Smooth muscle cell (in vitro differentiated cells): Measurements from ENCODE around the gene SPARC. TPM values are rescaled to one million over a fixed set of nuclear protein-coding genes. Genes with fewer than 3 reads are reported as not detected.
"Not testable (repeated sequence)": the region's sequence is repeated elsewhere in the genome, so short reads cannot be mapped to it uniquely, and the experiment has no call there.

Experiments used
- DNase-seq: peaks from one replicate; lab custom pipeline; 2025; ENCODE audit not compliant: unreplicated experiment; lab: John Stamatoyannopoulos, UW
- H2AFZ ChIP-seq: fragments of 200-600 bp; sonication (generic); 2 replicates; pipeline ENCODE4 v1.6.0; 2016; ENCODE audit warnings: antibody characterized with exemption, low read depth, mild to moderate bottlenecking
- H3F3A ChIP-seq: fragments of 200-600 bp; sonication (generic); 2 replicates; pipeline ENCODE4 v1.6.0; 2017; ENCODE audit warnings: antibody characterized with exemption, low read depth
- H3K27ac ChIP-seq: fragments of 200-600 bp; sonication (generic); 2 replicates; pipeline ENCODE4 v1.5.1; 2016; ENCODE audit warnings: low read depth, mild to moderate bottlenecking
- H3K27me3 ChIP-seq: fragments of 200-600 bp; sonication (generic); 2 replicates; pipeline ENCODE4 v1.6.1; 2016; ENCODE audit warnings: low read depth, mild to moderate bottlenecking
- H3K36me3 ChIP-seq: fragments of 200-600 bp; sonication (generic); 2 replicates; pipeline ENCODE4 v1.5.1; 2016; ENCODE audit warnings: low read depth
- H3K4me1 ChIP-seq: fragments of 200-600 bp; sonication (generic); 2 replicates; pipeline ENCODE4 v1.5.1; 2016; ENCODE audit warnings: low read depth
- H3K4me2 ChIP-seq: fragments of 200-600 bp; sonication (generic); 2 replicates; pipeline ENCODE4 v1.6.0; 2016; ENCODE audit warnings: mild to moderate bottlenecking
- H3K4me3 ChIP-seq: fragments of 200-600 bp; sonication (generic); 2 replicates; pipeline ENCODE4 v1.5.1; 2016; ENCODE audit warnings: mild to moderate bottlenecking
- H3K79me2 ChIP-seq: fragments of 200-600 bp; sonication (generic); 2 replicates; pipeline ENCODE4 v1.6.0; 2016; ENCODE audit warnings: low read depth, mild to moderate bottlenecking
- H3K9ac ChIP-seq: fragments of 200-600 bp; sonication (generic); 2 replicates; pipeline ENCODE4 v1.6.0; 2016; ENCODE audit warnings: low read depth
- H3K9me3 ChIP-seq: fragments of 200-600 bp; sonication (generic); replicated peaks from 2 replicates; pipeline ENCODE4 v1.5.1; 2016; ENCODE audit warnings: low read depth
- H4K20me1 ChIP-seq: fragments of 200-600 bp; sonication (generic); 2 replicates; pipeline ENCODE4 v1.6.0; 2016; ENCODE audit warnings: low read depth
- WGBS: methylation state at CpG from one replicate; pipeline ENCODE4 v1.1.7; 2016; ENCODE audit warnings: low lambda C conversion rate; 5-methylcytosine and 5-hydroxymethylcytosine counted together
- polyA plus RNA-seq: library from polyadenylated mRNA; unstranded; fragments of >200 nt; fragmentation: Nextera tagmentation; extraction: Ambion mirVana; gene quantifications from 2 replicates; pipeline ENCODE4 v1.2.1, GENCODE V29; 2016
- total RNA-seq: library from RNA; depleted of rRNA; stranded (reverse); fragments of >200 nt; gene quantifications from 2 replicates; pipeline ENCODE4 v1.2.3, GENCODE V29; 2014
- TF ChIP-seq, protein P1 (sequence below): fragments of 200-600 bp; sonication (generic); IDR thresholded peaks from 2 replicates; pipeline ENCODE4 v1.5.1; 2017; ENCODE audit warnings: borderline replicate concordance, mild to moderate bottlenecking, antibody characterized with exemption; ENCODE audit not compliant: insufficient read depth, poor library complexity, severe bottlenecking

The SPARC gene
- total and polyA plus RNA-seq, 2 experiments from 2014 or later, result 7,113 to 19,518 TPM

DNA sequence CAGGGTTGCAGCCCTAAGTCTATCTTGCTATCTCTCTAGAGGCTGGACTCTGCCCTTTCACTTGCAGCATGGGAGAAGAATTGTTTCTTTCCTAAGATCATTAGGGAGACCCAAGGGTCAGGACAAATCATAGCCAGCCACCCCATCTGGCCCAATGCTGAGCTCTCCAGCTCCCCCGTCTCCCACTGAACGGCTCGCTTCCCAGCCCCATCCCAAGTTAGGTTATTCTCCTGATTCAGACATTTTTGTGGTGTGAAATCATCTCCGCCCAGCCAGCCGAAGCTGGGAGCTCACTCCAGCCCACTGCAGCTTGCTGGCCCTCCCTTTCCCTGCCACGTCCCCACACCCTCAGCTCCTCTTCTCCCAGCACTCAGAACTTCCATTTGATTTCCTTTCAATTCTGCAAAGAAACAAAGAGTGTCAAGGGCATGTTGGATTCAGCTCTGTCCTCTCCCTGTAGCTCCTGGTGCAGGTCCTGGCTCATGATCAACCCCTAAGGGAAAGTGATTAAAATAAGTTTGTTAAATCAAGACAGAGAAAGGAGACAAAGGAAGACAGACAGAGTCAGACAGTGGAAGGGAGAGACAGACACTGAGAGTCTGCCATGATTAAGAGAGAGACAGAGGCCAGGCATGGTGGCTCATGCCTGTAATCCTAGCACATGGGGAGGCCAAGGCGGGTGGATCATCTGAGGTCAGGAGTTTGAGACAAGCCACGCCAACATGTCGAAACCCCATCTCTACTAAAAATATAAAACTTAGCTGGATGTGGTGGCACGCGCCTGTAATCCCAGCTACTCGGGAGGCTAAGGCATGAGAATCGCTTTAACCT lies 12.6 kb upstream of the SPARC start:
- Histone ChIP-seq H3K9ac (peak overlapping the region; percentile 97), H3K36me3 (no peaks in the 10 kb centered on the region), H4K20me1 (no peaks in the 10 kb centered on the region), H3K4me3 (no peak overlapping the region), H3K27ac (peak overlapping the region; percentile 100), H3K27me3 (no peaks in the 10 kb centered on the region), H3K9me3 (no peaks in the 10 kb centered on the region), H3F3A (peaks cover 43% of the 10 kb centered on the region), H3K79me2 (no peaks in the 10 kb centered on the region), H2AFZ (no peak overlapping the region), H3K4me1 (peaks cover 27% of the 10 kb centered on the region), H3K4me2 (peak overlapping the region; percentile 66)
- WGBS, result 12% methylated on average over 13 of the region's 13 CpGs
- peak; percentile 56 for DNase-seq
- TF ChIP-seq, protein P1, sequence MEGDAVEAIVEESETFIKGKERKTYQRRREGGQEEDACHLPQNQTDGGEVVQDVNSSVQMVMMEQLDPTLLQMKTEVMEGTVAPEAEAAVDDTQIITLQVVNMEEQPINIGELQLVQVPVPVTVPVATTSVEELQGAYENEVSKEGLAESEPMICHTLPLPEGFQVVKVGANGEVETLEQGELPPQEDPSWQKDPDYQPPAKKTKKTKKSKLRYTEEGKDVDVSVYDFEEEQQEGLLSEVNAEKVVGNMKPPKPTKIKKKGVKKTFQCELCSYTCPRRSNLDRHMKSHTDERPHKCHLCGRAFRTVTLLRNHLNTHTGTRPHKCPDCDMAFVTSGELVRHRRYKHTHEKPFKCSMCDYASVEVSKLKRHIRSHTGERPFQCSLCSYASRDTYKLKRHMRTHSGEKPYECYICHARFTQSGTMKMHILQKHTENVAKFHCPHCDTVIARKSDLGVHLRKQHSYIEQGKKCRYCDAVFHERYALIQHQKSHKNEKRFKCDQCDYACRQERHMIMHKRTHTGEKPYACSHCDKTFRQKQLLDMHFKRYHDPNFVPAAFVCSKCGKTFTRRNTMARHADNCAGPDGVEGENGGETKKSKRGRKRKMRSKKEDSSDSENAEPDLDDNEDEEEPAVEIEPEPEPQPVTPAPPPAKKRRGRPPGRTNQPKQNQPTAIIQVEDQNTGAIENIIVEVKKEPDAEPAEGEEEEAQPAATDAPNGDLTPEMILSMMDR, result no peak

DNA sequence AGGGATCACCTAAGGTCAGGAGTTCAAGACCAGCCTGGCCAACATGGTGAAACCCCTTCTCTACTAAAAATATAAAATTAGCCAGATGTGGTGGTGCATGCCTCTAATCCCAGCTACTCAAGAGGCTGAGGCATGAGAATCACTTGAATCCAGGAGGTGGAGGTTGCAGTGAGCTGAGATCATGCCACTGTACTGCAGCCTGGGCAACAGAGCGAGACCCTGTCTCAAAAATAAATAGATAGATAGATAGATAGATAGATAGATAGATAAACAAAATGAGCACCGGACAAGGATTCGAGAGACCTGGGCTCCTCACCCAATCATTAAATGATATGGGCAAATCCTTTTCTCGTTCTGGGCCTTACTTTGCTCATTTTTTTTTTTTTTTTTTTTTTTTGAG lies 11.4 kb upstream of the SPARC start:
- peak overlapping the region; percentile 97 for H3K9ac ChIP-seq
- 90% methylated on average over 4 of the region's 4 CpGs for WGBS
- H3K27me3 ChIP-seq, result not testable (repeated sequence)

DNA sequence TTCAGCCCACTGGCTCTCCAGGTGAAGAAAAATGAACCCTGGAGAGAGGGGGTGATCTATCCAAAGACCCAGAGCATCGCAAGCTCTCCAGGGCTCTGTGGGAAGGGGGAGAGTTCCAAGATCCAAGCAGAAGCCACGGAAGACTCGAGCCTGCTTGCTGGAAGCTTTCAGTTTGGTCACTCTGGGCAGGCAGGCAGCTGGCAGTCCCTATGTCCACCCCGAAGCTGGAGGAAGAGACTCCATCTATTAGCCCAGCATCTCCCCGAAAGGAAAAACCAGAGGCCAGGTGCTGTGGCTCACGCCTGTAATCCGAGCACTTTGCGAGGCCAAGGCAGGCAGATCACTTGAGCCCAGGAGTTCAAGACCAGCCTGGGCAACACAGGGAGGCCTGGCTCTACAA lies 10.7 kb upstream of the SPARC start:
- H3K4me2 ChIP-seq, result peak overlapping the region; percentile 73
- peaks cover 27% of the 10 kb centered on the region for H3K4me1 ChIP-seq
- no peak for DNase-seq
- H3K27me3 ChIP-seq, result no peaks in the 10 kb centered on the region
- peaks cover 45% of the 10 kb centered on the region for H3F3A ChIP-seq
- no peak overlapping the region for H3K4me3 ChIP-seq
- H3K79me2 ChIP-seq, result no peaks in the 10 kb centered on the region
- H3K36me3 ChIP-seq, result no peaks in the 10 kb centered on the region
- no peaks in the 10 kb centered on the region for H4K20me1 ChIP-seq
- TF ChIP-seq, protein P1, result no peak
- peak overlapping the region; percentile 97 for H3K9ac ChIP-seq
- no peak overlapping the region for H2AFZ ChIP-seq
- WGBS, result 61% methylated on average over 8 of the region's 8 CpGs
- H3K27ac ChIP-seq, result peak overlapping the region; percentile 100
- no peaks in the 10 kb centered on the region for H3K9me3 ChIP-seq

More for the DNA sequence above, 11.4 kb upstream of the SPARC start:
- peak overlapping the region; percentile 100 for H3K27ac ChIP-seq
- H3K36me3 ChIP-seq, H3K79me2 ChIP-seq, DNase-seq, H3K4me3 ChIP-seq, H2AFZ ChIP-seq, H3K9me3 ChIP-seq, H4K20me1 ChIP-seq: not testable (repeated sequence)
- peak overlapping the region; percentile 25 for H3K4me2 ChIP-seq
- H3F3A ChIP-seq, result peaks cover 45% of the 10 kb centered on the region
- H3K4me1 ChIP-seq, result peaks cover 27% of the 10 kb centered on the region

DNA sequence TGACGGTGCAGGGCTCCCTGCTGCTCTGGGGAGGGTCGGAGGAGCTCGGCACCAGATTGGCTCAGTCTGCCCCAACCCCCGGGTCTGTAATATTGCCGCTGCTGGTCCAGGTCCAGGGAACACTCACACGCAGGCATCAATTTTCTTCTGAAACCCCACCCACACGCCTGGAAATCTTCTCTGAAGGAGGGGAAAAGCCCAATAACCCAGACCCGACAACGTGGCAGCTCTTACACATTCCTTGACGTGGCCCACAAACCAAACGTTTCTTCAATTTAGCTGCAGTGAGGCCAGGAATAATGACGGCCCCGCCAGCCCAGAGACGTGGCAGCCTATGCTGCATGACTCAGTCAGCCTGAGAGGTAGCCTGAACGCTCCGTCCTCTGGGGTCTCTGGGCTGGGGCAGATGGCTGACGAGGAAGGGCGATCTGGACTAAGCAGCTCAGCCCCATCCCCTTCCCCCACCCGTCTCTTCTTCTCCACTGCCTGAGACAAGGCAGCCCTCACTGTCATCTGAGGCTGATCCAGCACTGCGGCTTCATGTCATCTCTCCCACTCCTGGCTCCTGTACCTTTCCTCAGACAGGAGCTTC lies 9.9 kb upstream of the SPARC start:
- Histone ChIP-seq H3K79me2 (no peaks in the 10 kb centered on the region), H3K4me2 (peak overlapping the region; percentile 73), H3K27ac (peak overlapping the region; percentile 100), H3K27me3 (no peaks in the 10 kb centered on the region), H3K36me3 (no peaks in the 10 kb centered on the region), H3K9ac (peak overlapping the region; percentile 97), H2AFZ (no peak overlapping the region), H3K4me3 (no peak overlapping the region), H3K9me3 (no peaks in the 10 kb centered on the region), H4K20me1 (no peaks in the 10 kb centered on the region), H3K4me1 (peaks cover 27% of the 10 kb centered on the region), H3F3A (peaks cover 45% of the 10 kb centered on the region)
- WGBS, result 4% methylated on average over 20 of the region's 20 CpGs
- TF ChIP-seq, protein P1, result no peak
- DNase-seq, result peak; percentile 75
